GM12801 (cell line): ENCODE measurements around the gene ATP10B.

Experiments used
- CTCF ChIP-seq: IDR thresholded peaks from one replicate; pipeline ENCODE4 v1.5.1; 2011; ENCODE audit warnings: control low read depth; ENCODE audit not compliant: insufficient read length; ENCODE audit errors: extremely low read depth

ATP10B gene

GRCh38 chr5:160635663-160636062 lies 216.3 kb downstream of the ATP10B start:
- no peak for TF ChIP-seq CTCF

- no peak for TF ChIP-seq CTCF
These were observed 217.0 kb downstream of the ATP10B start for GRCh38 chr5:160635046-160635445.

- no peak for TF ChIP-seq CTCF
These were observed 223.0 kb downstream of the ATP10B start for GRCh38 chr5:160629003-160629402.

- TF ChIP-seq CTCF: no peak
These were observed 223.4 kb downstream of the ATP10B start for GRCh38 chr5:160628619-160628968.

- TF ChIP-seq CTCF: no peak
These were observed 223.9 kb downstream of the ATP10B start for GRCh38 chr5:160627921-160628618.

- TF ChIP-seq CTCF: no peak
These were observed 225.7 kb downstream of the ATP10B start for GRCh38 chr5:160626322-160626721.

GRCh38 chr5:160621526-160621925 lies 230.5 kb downstream of the ATP10B start:
- no peak for TF ChIP-seq CTCF
